GM23248 (cell line): ENCODE results near the gene PDCD1LG2.

Experiments used
- EZH2 ChIP-seq: fragments of 200-600 bp; sonication (generic); IDR thresholded peaks from 2 replicates; pipeline ENCODE4 v1.6.1; 2018; ENCODE audit warnings: antibody characterized with exemption, mild to moderate bottlenecking; ENCODE audit not compliant: insufficient read depth, poor library complexity, severe bottlenecking
- EZH2phosphoT487 ChIP-seq: fragments of 200-600 bp; sonication (generic); IDR thresholded peaks from 2 replicates; pipeline ENCODE4 v1.6.1; 2018; ENCODE audit warnings: antibody characterized with exemption, moderate library complexity, mild to moderate bottlenecking, low read depth; ENCODE audit not compliant: insufficient read depth

- TF ChIP-seq EZH2 = no peak
- no peak for TF ChIP-seq EZH2phosphoT487
Observed at GRCh38 chr9:5563417-5563815, 53.1 kb downstream of the PDCD1LG2 start.
